Measurements from ENCODE around the gene LHFPL3.
A peak's percentile ranks its signal among the peaks of the same experiment; 100 is the strongest.

The LHFPL3 gene

GRCh38 chr7:104851268-104851667, 522.9 kb downstream of the LHFPL3 start:
- DNase-seq = no peak

GRCh38 chr7:104852386-104852785, 524.0 kb downstream of the LHFPL3 start:
- no peak for DNase-seq

DNA sequence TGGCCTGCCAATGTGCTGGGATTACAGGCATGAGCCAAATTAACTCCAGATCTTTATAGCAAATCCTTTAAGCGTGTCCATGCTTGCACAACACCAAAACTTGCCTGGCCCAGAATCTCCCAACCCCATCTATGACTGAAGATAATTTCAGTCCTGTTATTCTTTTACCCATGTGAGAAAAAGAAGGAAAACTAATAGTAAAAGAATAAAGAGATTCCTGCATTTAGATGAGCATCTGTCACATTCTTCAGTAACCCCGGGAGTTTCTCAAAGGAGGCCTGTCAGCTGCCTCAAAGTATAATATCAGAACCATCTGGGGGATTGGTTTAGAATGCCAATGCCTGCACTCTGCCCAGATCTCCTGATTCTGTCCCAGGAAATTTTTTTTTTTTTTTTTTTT, 527.5 kb downstream of the LHFPL3 start:
- DNase-seq = no peak

DNA sequence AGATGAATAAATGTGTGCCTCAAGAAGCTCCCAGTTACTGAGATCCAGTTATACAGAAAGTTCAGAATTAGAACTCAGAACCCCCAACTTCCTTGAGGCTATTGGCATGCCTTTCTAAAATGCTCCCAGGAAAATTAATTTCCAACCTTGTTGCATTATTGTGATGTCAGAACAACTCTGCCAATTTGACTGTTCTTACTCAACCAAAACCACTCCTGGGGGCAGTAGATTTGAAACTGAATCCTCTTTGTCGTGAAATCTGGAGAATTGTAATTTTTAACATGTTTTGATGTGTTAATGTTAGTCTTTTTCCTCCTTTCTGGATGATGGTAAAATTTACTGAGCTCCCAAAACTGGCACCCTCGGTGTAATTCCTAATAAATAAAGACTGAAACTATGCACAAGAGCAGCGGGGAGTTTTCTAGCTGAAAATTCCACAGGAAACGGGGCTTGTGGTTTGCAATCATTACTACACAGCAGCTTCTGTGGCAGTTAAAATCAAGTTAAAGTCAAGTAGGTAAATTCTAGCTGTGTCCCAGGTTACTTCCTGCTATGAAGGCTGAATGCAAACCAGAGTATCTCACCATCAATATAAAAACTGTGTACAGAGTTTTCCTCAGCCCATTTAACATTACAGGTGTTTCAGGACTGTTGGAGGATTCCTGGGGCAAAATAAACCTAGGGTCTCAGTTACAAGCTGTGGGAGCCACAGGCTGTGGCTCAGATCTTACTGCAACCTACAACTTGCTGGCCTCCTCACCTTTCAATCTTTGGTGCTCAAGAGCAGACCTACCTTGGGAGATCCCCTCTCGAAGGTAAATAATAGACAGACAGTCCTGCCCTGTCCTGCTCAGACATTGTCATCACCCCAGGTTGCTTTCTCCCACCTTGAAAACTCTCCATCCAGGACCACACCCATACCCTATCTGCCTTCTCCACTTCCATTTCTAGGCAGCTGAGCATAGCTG, 529.3 kb downstream of the LHFPL3 start:
- DNase-seq = peak in 1 of 2 experiments; percentile 11

DNA sequence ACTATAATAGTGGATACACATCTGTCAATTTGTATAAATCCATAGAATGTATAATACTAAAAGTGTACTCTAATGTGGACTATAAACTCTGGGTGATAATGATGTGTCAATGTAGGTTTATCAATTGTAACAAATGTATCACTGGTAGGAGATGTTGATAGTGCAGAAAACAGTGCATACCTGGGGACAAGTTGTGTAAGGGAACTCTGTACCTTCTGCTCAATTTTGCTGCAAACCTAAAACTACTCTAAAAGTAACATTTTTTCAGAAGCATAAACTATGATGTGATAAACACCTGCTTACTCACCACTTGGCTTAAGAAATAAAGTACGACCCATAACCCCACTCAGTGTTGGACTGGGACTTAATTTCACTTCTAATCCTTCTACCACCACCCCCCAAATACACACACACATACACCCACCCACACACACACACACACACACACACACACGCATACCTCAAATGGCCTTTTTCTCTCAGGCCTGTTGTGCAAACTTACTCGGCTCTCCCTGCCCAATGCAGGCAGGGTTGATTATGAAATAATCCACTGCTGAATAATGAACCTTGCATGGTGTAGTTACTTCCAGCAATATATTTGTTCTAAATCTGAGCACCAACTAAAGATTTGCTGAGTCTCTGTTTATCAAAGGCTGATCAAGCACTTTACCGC, 531.5 kb downstream of the LHFPL3 start:
- DNase-seq = no peak

GRCh38 chr7:104861729-104862390, 533.5 kb downstream of the LHFPL3 start:
- DNase-seq = no peak

- no peak for DNase-seq
These were observed 534.3 kb downstream of the LHFPL3 start for GRCh38 chr7:104862719-104863118.

DNA sequence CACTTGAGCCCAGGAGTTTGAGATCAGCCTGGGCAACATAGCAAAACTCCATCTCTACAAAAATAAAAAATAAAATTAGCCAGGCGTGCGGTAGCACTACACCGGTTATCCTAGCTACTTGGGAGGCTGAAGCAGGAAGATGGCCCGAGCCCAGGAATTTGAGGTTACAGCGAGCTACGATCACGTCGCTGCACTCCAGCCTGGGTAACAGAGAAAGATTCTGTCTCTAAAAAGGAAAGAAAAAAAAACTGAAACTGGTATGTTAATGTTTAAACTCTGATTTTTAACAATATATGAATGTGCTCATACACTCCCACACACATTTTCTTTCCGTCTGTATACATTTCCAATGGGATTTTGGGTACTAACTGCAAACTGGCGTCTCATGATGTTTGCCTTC, 545.0 kb downstream of the LHFPL3 start:
- DNase-seq = no peak

DNA sequence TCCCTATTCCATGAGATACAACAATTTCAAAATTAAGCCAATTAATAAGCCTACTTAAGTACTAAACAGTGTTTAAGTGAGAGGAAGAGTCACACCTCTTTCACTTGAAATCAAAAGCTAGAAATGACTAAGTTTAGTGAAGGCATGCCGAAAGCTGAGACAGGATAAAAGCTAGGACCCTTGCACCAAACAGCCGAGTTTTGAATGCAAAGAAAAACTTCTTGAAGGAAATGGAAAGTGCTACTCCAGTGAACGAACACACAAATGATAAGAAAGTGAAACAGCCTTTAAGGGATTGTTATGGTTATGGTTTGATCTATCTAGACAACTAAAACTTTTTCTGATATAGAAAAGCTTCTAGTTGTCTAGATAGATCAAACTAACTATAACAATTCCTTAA, 550.2 kb downstream of the LHFPL3 start:
- no peak for DNase-seq

DNA sequence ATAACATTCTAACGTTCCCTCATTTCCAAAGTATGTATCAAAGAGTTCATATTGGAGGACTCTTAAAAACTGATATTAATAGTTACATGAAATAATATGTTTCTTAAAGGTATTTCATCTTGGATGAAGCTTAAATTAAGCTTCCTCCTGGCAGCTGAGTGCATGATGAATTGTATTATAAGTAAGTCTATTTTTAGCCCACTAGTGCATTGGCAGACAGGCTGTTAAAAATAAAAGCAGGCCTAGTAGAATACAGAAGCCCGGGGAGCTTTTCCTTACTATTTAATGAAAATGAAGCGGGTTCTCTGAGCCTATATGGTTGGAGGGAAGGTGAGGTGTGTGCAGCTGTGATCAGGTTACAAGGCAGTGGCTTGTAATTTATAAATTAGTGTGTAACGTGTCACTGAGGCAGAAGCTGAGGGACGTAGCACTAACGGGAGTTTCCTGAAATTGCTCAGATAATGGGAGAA, 554.9 kb downstream of the LHFPL3 start:
- DNase-seq = no peak

- DNase-seq = peak; percentile 85 to 90
These were observed 555.5 kb downstream of the LHFPL3 start for GRCh38 chr7:104883718-104884452.

DNA sequence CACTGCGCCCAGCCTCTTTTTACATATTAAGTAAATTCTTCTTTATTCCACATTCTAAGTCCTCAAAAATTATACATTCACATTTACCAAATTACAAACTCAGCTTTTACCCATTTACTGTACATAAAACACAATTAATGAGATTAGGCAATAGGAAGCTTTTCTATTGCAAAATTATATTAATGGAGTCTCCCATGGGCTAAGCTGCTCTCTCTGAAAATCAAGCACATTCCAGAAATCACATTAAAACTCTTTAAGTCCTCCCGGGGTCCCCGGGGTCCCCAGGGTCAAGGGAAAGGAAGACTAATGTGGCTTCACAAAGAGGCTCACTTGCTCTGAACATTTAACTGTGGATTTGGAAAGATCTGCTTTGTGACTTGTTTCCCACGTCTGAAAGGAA, 558.2 kb downstream of the LHFPL3 start:
- no peak for DNase-seq

DNA sequence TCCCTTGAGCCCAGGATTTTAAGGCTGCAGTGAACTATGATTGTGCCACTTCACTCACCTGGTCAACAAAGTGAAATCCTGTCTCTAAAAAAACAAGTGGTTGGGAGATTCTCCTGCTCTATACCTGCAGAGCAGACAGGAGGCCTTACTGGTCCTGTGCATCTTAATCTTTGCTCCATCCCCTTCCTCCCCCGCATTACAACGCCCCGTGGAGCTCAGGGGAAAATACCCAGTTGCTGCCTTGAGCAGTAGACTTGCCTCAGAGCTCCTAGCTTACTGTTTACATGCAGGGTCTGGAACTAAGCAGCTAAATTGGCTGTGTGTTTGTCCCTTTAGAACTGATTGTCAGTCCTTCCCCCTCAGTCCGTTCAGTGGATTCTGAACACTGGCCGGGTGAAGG, 561.8 kb downstream of the LHFPL3 start:
- DNase-seq = no peak

GRCh38 chr7:104891949-104892348, 563.5 kb downstream of the LHFPL3 start:
- DNase-seq = no peak

DNA sequence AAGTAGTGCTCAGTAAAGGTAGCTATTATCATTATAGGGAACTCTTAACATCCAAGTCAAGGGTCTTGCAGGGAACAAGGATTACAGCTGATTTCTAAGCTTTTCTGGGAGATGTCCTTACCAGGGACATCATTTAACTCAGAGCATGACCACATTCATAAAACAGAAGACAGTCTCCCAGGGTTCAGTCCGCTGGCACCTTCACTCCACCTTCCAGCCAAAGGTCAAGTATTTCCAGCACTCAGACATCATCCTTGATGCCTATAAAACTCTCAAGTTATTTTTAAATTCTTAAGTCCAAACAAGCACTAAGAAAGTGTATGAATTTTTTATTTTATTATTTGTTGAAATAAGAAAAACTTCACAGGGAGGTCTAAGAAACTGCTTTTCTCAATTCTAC, 565.9 kb downstream of the LHFPL3 start:
- DNase-seq = no peak

GRCh38 chr7:104894726-104895521, 566.5 kb downstream of the LHFPL3 start:
- DNase-seq = no peak

- DNase-seq = no peak
These were observed 567.3 kb downstream of the LHFPL3 start for GRCh38 chr7:104895522-104896236.

GRCh38 chr7:104898434-104898833, 570.0 kb downstream of the LHFPL3 start:
- no peak for DNase-seq

DNA sequence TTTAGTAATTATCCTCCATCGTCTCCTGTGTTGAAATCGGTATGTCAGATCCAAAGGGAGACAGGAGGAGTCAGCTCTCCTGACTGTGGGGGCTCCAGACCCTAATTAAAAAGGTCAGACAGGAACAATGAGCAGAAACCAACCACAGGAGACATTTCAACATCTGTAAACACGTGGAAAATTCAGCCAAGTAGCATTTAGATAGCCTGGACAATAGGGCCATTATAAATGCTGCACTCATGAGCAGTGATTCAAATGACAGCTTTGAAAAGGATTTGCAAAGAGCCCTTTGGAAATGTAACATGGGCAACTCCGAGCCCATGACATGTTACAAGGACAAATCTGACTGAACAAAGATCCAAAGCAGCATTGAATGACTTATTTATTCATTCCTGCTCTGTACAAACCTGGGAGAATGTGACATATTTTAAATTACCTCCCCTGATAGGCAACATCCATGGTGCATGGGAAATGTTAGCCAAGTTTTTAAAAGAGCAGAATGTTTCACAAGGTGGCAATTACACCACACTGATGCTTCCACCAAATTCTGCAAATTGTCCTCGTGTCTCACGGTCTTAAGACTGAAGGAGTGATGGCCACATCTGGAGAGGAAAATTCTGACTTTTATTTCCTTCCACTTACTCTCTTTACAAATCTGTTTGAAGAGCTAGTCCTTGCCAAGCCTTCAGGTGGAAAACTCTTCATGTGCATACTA, 572.3 kb downstream of the LHFPL3 start:
- DNase-seq = no peak

DNA sequence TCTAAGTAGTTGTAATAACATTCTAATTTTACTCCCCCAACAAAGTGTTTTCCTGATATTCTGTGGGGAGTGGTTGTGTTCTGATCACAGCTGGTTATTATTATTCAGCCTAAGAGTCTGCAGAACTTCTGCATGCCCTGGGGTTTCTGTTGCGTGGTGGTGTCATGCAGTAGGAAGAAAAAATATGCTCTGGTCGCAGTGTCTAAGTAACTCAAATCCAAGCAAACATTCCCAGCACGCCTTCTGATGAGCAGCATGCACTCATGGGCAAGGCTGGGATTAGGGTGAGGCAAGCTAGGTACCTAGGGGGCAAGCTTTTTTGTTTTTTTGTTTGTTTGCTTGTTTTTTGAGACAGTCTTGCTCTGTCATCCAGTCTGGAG, 572.8 kb downstream of the LHFPL3 start:
- DNase-seq = no peak

- no peak for DNase-seq
These were observed 573.8 kb downstream of the LHFPL3 start for GRCh38 chr7:104902183-104902582.

Measured in activated CD4-positive, alpha-beta T cell treated with anti-CD3 and anti-CD28 coated beads, Interleukin-2, amount 50 U/mL, for 48 hours (primary cell).